Measurements from ENCODE around the gene ZNF710.

DNA sequence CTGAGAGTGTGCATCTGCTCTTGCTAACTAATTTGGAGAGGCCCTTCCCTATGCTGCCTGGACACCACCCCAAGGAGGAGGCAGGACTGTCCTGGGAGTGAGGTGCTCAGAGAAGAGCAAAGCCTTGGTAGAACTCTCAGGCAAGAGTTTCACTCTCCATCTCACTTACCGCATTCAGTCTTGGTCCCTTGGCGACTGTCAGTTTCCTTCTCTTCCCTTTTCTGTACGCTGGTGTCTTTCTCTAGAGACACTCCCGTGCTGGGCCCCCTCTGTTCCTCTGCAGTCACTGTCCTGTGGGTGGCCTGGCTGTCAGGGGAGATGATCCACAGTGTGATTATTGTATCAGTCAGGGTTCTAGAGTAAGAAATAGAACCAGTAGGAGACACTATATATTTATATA is 57.2 kb downstream of the ZNF710 start:
- TF ChIP-seq ZFX (IDR thresholded peaks at IDR 0.05) = no peak
- no peak for TF ChIP-seq EZH2phosphoT487 (IDR thresholded peaks at IDR 0.05; ENCODE audit: borderline replicate concordance)
- TF ChIP-seq POLR2A (IDR thresholded peaks at IDR 0.05; ENCODE audit: borderline replicate concordance, extremely low read depth, insufficient read depth, insufficient read length) = no peak
- no peak for TF ChIP-seq CTCF (IDR thresholded peaks at IDR 0.05 in 2 of 3, conservative IDR thresholded peaks at IDR 0.05 in 1 of 3; ENCODE audit: borderline replicate concordance in 1 of 3, insufficient read depth in 1 of 3, low read depth in 2 of 3, low read length in 2 of 3)
- TF ChIP-seq, protein P1, sequence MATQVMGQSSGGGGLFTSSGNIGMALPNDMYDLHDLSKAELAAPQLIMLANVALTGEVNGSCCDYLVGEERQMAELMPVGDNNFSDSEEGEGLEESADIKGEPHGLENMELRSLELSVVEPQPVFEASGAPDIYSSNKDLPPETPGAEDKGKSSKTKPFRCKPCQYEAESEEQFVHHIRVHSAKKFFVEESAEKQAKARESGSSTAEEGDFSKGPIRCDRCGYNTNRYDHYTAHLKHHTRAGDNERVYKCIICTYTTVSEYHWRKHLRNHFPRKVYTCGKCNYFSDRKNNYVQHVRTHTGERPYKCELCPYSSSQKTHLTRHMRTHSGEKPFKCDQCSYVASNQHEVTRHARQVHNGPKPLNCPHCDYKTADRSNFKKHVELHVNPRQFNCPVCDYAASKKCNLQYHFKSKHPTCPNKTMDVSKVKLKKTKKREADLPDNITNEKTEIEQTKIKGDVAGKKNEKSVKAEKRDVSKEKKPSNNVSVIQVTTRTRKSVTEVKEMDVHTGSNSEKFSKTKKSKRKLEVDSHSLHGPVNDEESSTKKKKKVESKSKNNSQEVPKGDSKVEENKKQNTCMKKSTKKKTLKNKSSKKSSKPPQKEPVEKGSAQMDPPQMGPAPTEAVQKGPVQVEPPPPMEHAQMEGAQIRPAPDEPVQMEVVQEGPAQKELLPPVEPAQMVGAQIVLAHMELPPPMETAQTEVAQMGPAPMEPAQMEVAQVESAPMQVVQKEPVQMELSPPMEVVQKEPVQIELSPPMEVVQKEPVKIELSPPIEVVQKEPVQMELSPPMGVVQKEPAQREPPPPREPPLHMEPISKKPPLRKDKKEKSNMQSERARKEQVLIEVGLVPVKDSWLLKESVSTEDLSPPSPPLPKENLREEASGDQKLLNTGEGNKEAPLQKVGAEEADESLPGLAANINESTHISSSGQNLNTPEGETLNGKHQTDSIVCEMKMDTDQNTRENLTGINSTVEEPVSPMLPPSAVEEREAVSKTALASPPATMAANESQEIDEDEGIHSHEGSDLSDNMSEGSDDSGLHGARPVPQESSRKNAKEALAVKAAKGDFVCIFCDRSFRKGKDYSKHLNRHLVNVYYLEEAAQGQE (IDR thresholded peaks at IDR 0.05; ENCODE audit: low read depth) = no peak
- no peak for TF ChIP-seq JUND (IDR thresholded peaks at IDR 0.05)
- no peak for TF ChIP-seq EZH2 (IDR thresholded peaks at IDR 0.05)
